ENCODE results near the gene DNAH7. TPM values are rescaled to one million over a fixed set of nuclear protein-coding genes. Genes with fewer than 3 reads are reported as not detected.

Gene DNAH7
- total and polyA plus RNA-seq, 2 of the 8 experiments (the other 6 are each of a cell fraction or from before 2014, with no cell fraction given) = 0.07 to 0.08 TPM

- no peak overlapping the region for H3K56ac ChIP-seq (replicated peaks; ENCODE audit: insufficient read length, low read depth, low read length)
- H2BK15ac ChIP-seq (ENCODE audit: low read length) = no peak overlapping the region
- H4K91ac ChIP-seq (replicated peaks; ENCODE audit: insufficient read length, low read length) = no peak overlapping the region
- H2BK12ac ChIP-seq (ENCODE audit: low read depth, low read length) = no peak overlapping the region
- 95% methylated on average over 2 of the region's 2 CpGs; no CpG with 5 or more reads in 1 of the 2 experiments for WGBS, 2 experiments (ENCODE audit: extremely low coverage in 1 of 2, insufficient coverage in 1 of 2, insufficient read length in 1 of 2, insufficient replicate concordance in 2 of 2, low coverage in 1 of 2, low lambda C conversion rate in 2 of 2, missing lambda C conversion rate in 1 of 2)
- H3K79me2 ChIP-seq (ENCODE audit: control insufficient read depth in 1 of 2, insufficient read depth in 2 of 2, low read length in 2 of 2) = no peaks in the 10 kb centered on the region
- H4K5ac ChIP-seq (ENCODE audit: insufficient read length, low read depth, low read length) = no peak overlapping the region
- H3K4me1 ChIP-seq (replicated peaks in 1 of 4; ENCODE audit: control insufficient read depth in 3 of 4, insufficient read depth in 4 of 4, low read length in 3 of 4) = peaks cover 0 to 4% (median 1%) of the 10 kb centered on the region in 4 experiments; a peak in 4 of 7 replicates
- H3K4me2 ChIP-seq (ENCODE audit: insufficient read depth in 1 of 2, low read depth in 2 of 2, low read length in 2 of 2) = no peak overlapping the region
- H3K14ac ChIP-seq (ENCODE audit: insufficient read length) = no peak overlapping the region
- no peaks in the 10 kb centered on the region for H3K27me3 ChIP-seq (replicated peaks in 1 of 4; ENCODE audit: control insufficient read depth in 3 of 4, extremely low read depth in 1 of 4, insufficient read depth in 3 of 4, low read length in 3 of 4)
- no peak overlapping the region for H3K4me3 ChIP-seq (ENCODE audit: extremely low read depth in 1 of 4, insufficient read depth in 2 of 4, low read depth in 3 of 4, low read length in 4 of 4)
- CTCF ChIA-PET (ENCODE audit: partially characterized antibody) = interaction anchor here (2.4 kb wide), 1 partner anchor 12 kb away, joined by 13 read pairs; no protein-coding TSS in a partner anchor
- no peak overlapping the region for H3K23ac ChIP-seq (ENCODE audit: insufficient read length)
- H3K36me3 ChIP-seq (ENCODE audit: control insufficient read depth in 2 of 4, insufficient read depth in 4 of 4, low read length in 3 of 4) = no peaks in the 10 kb centered on the region
- no peaks in the 10 kb centered on the region for H3K23me2 ChIP-seq (ENCODE audit: low read depth, low read length)
- H4K20me1 ChIP-seq (replicated peaks in 1 of 2; ENCODE audit: control insufficient read depth in 1 of 2, insufficient read depth in 2 of 2, low read length in 2 of 2) = no peaks in the 10 kb centered on the region
- no peak overlapping the region for H2AK5ac ChIP-seq (ENCODE audit: low read depth, low read length)
- no peak overlapping the region for H3K27ac ChIP-seq (ENCODE audit: low read depth, low read length)
- no peak overlapping the region for H3K4ac ChIP-seq (replicated peaks; ENCODE audit: insufficient read length, low read depth, low read length)
- no peaks in the 10 kb centered on the region for H3K79me1 ChIP-seq (ENCODE audit: low read depth, low read length)
- H2BK5ac ChIP-seq (ENCODE audit: low read depth, low read length) = no peak overlapping the region
- no peak for DNase-seq (ENCODE audit: low read depth in 1 of 2, low spot score in 2 of 2)
- POLR2A ChIA-PET (ENCODE audit: partially characterized antibody) = no interaction called here
- no peak overlapping the region for H3K9ac ChIP-seq (replicated peaks in 1 of 4; ENCODE audit: extremely low read depth in 1 of 4, low read depth in 3 of 4, low read length in 3 of 4)
- no peak overlapping the region for H4K8ac ChIP-seq (ENCODE audit: extremely low read depth, insufficient read depth, low read length)
- no peak overlapping the region for H3K18ac ChIP-seq (ENCODE audit: extremely low read depth, low read length)
- no peak for FAIRE-seq
- H2BK120ac ChIP-seq (replicated peaks; ENCODE audit: low read depth, low read length) = no peak overlapping the region
- H2BK20ac ChIP-seq (ENCODE audit: low read length) = no peak overlapping the region
- no peak overlapping the region for H2AFZ ChIP-seq (ENCODE audit: low read length)
- H3K9me3 ChIP-seq (ENCODE audit: insufficient read depth in 2 of 2, low read depth in 1 of 2, low read length in 1 of 2) = no peaks in the 10 kb centered on the region
- TF ChIP-seq POLR2A (IDR thresholded peaks at IDR 0.05; ENCODE audit: control extremely low read depth in 1 of 2, low read depth in 2 of 2, low read length in 2 of 2) (no peak), EP300 (IDR thresholded peaks at IDR 0.05; ENCODE audit: borderline replicate concordance in 1 of 2, low read depth in 2 of 2, low read length in 2 of 2) (no peak), EGR1 (IDR thresholded peaks at IDR 0.05; ENCODE audit: borderline replicate concordance, low read depth, low read length) (no peak), FOSL1 (IDR thresholded peaks at IDR 0.05; ENCODE audit: insufficient read depth, low read depth, low read length) (no peak), RXRA (IDR thresholded peaks at IDR 0.05; ENCODE audit: insufficient read depth, low read depth, low read length) (no peak), TBP (IDR thresholded peaks at IDR 0.05; ENCODE audit: low read depth, low read length) (no peak), RAD21 (IDR thresholded peaks at IDR 0.05 in 1 of 2, conservative IDR thresholded peaks at IDR 0.05 in 1 of 2; ENCODE audit: low read depth in 2 of 2, low read length in 2 of 2) (no peak), RNF2 (IDR thresholded peaks at IDR 0.05; ENCODE audit: borderline replicate concordance, low read depth, low read length, missing control alignments, poor library complexity, severe bottlenecking) (no peak), HDAC6 (IDR thresholded peaks at IDR 0.05; ENCODE audit: low read depth, low read length) (no peak), RBBP5 (IDR thresholded peaks at IDR 0.05; ENCODE audit: borderline replicate concordance, low read depth, low read length) (no peak), CBX5 (IDR thresholded peaks at IDR 0.05; ENCODE audit: low read depth, low read length) (no peak), ASH2L (IDR thresholded peaks at IDR 0.05; ENCODE audit: low read length) (no peak), GABPA (IDR thresholded peaks at IDR 0.05; ENCODE audit: borderline replicate concordance, insufficient read depth, low read length) (no peak), POLR2AphosphoS5 (IDR thresholded peaks at IDR 0.05; ENCODE audit: low read depth, low read length) (no peak), SIRT6 (IDR thresholded peaks at IDR 0.05; ENCODE audit: low read length) (no peak)
These were observed 14.0 kb downstream of the DNAH7 start for GRCh38 chr2:196054631-196055030.
